Testis (tissue), 3 donors: ENCODE results near the gene SPAG9. TPM values are rescaled to one million over a fixed set of nuclear protein-coding genes. Genes with fewer than 3 reads are reported as not detected.
A peak's percentile ranks its signal among the peaks of the same experiment; 100 is the strongest.

ENCODE experiments used
- DNase-seq: peaks from one replicate; pipeline ENCODE4 v3.0.0-alpha.2; 2019
- H3K27ac ChIP-seq, 2 donors: fragments of 200-600 bp; sonication (generic); one replicate each; pipeline ENCODE4 v1.5.1; 2019
- H3K27me3 ChIP-seq: fragments of 200-600 bp; sonication (generic); one replicate; pipeline ENCODE4 v1.5.1; 2019
- H3K36me3 ChIP-seq: fragments of 200-600 bp; sonication (generic); one replicate; pipeline ENCODE4 v1.5.1; 2017; ENCODE audit warnings: low read depth; ENCODE audit errors: missing control alignments
- H3K4me1 ChIP-seq: fragments of 200-600 bp; sonication (generic); one replicate; pipeline ENCODE4 v1.5.1; 2019
- H3K4me3 ChIP-seq, 2 donors: fragments of 200-600 bp; sonication (generic); one replicate each; pipeline ENCODE4 v1.5.1; 2017 to 2019
- H3K9me3 ChIP-seq: fragments of 200-600 bp; sonication (generic); one replicate; pipeline ENCODE4 v1.5.1; 2017
- CTCF ChIP-seq, 3 experiments: fragments of 450-650 bp in 2 of 3; fragments of 200-600 bp in 1 of 3; sonication (generic) in 1 of 3; IDR thresholded peaks; one replicate each; pipeline ENCODE4 v1.5.1; 2016 to 2019; ENCODE audit warnings: antibody characterized with exemption in 3 of 3, mild to moderate bottlenecking in 2 of 3, moderate library complexity in 1 of 3
- POLR2A ChIP-seq: fragments of 450-650 bp; IDR thresholded peaks from one replicate; pipeline ENCODE4 v1.6.1; 2017; ENCODE audit warnings: antibody characterized with exemption, mild to moderate bottlenecking, moderate library complexity
- WGBS, 2 donors: methylation state at CpG; one replicate each; pipeline ENCODE4 v1.1.5; 2018; 5-methylcytosine and 5-hydroxymethylcytosine counted together
- intact Hi-C: fragments of 100-400 bp; cut with DNase I; formaldehyde crosslinking; loops from one replicate; pipeline ENCODE4 v1.15.1; 2023; ENCODE audit warnings: low total_unique reads
- polyA plus RNA-seq: library from polyadenylated mRNA; stranded (reverse); fragments of 350-450 nt; fragmentation: Illumina TruSeq; extraction: RNeasy Lipid Tissue Mini Kit (QIAGEN cat#74804); gene quantifications from one replicate; pipeline ENCODE4 v1.2.3, GENCODE V29; 2014; ENCODE audit warnings: low read depth, low replicate concordance; ENCODE audit not compliant: insufficient read depth
- total RNA-seq, 2 donors: library from RNA; depleted of rRNA; stranded (reverse); fragments of >200 nt; gene quantifications; one replicate each; pipeline ENCODE4 v1.2.3, GENCODE V29; 2016

SPAG9 gene
- total and polyA plus RNA-seq, 3 donors from 2014 or later, result 157 to 165 (median 159) TPM

- TF ChIP-seq CTCF (IDR thresholded peaks at IDR 0.05), result no peak
- no peak for TF ChIP-seq POLR2A
- no peaks in the 10 kb centered on the region for H3K36me3 ChIP-seq
- intact Hi-C loops, result loop anchor here (10.0 kb wide), 1 partner anchor 149 kb away; the partner anchor contains the start of gene NME1
- H3K27ac ChIP-seq, result no peak overlapping the region
- no peak overlapping the region for H3K4me3 ChIP-seq
- no peaks in the 10 kb centered on the region for H3K27me3 ChIP-seq
- WGBS, 2 donors, result 91 to 94% methylated on average over 2 of the region's 2 CpGs
- no peaks in the 10 kb centered on the region for H3K4me1 ChIP-seq
- DNase-seq, result no peak
- H3K9me3 ChIP-seq, result no peaks in the 10 kb centered on the region
Observed at GRCh38 chr17:51005768-51006167, 114.9 kb downstream of the SPAG9 start.

GRCh38 chr17:51004249-51004648 is 116.4 kb downstream of the SPAG9 start:
- H3K27me3 ChIP-seq, result no peaks in the 10 kb centered on the region
- 92 to 96% methylated on average over 1 of the region's 1 CpG for WGBS, 2 donors
- H3K36me3 ChIP-seq, result no peaks in the 10 kb centered on the region
- no peak overlapping the region for H3K4me3 ChIP-seq
- no peaks in the 10 kb centered on the region for H3K4me1 ChIP-seq
- no peaks in the 10 kb centered on the region for H3K9me3 ChIP-seq
- DNase-seq, result no peak
- intact Hi-C loops, result loop anchor here (10.0 kb wide), 1 partner anchor 151 kb away; the partner anchor contains the start of gene NME1
- TF ChIP-seq CTCF (IDR thresholded peaks at IDR 0.05), result no peak
- TF ChIP-seq POLR2A, result no peak
- H3K27ac ChIP-seq, result no peak overlapping the region

GRCh38 chr17:51000835-51001638 is 119.6 kb downstream of the SPAG9 start:
- Histone ChIP-seq H3K9me3 (no peaks in the 10 kb centered on the region), H3K27me3 (no peaks in the 10 kb centered on the region), H3K4me3 (no peak overlapping the region), H3K27ac (no peak overlapping the region), H3K36me3 (no peaks in the 10 kb centered on the region), H3K4me1 (no peaks in the 10 kb centered on the region)
- DNase-seq, result no peak
- WGBS, 2 donors, result 80 to 94% methylated on average over 1 of the region's 1 CpG
- intact Hi-C loops, result loop anchor here (10.0 kb wide), 1 partner anchor 154 kb away; the partner anchor contains the start of gene NME1
- TF ChIP-seq CTCF (IDR thresholded peaks at IDR 0.05) (peak; percentile 37 to 53 (median 44)), POLR2A (no peak)

- WGBS, 2 donors, result 88 to 96% methylated on average over 2 of the region's 2 CpGs
Observed at GRCh38 chr17:50995668-50996067, 125.0 kb downstream of the SPAG9 start.

More at GRCh38 chr17:50995668-50996067, 125.0 kb downstream of the SPAG9 start:
- no peaks in the 10 kb centered on the region for H3K36me3 ChIP-seq
- H3K9me3 ChIP-seq, result no peaks in the 10 kb centered on the region
- no peak overlapping the region for H3K4me3 ChIP-seq
- H3K27me3 ChIP-seq, result no peaks in the 10 kb centered on the region
- TF ChIP-seq POLR2A (no peak), CTCF (IDR thresholded peaks at IDR 0.05) (no peak)
- no peak for DNase-seq
- H3K27ac ChIP-seq, result no peak overlapping the region
- H3K4me1 ChIP-seq, result no peaks in the 10 kb centered on the region
- intact Hi-C loops, result no loop called here
